Spleen (tissue), 11 donors: ENCODE data around the gene CITED2. TPM values are rescaled to one million over a fixed set of nuclear protein-coding genes. Genes with fewer than 3 reads are reported as not detected.

ENCODE experiments used
- DNase-seq: peaks from one replicate; pipeline ENCODE4 v3.0.0-alpha.2; 2020
- H3K27ac ChIP-seq, 8 donors: fragments of 200-600 bp; sonication (generic) in 7 of 8; 1 replicate in 4 of 8; 2 replicates in 4 of 8; pipeline versions ENCODE4 v1.5.0 to v1.8.0; 2016 to 2021; ENCODE audit warnings: inconsistent platforms in 4 of 8, mild to moderate bottlenecking in 4 of 8, moderate library complexity in 1 of 8
- H3K27me3 ChIP-seq, 7 donors: fragments of 200-600 bp; sonication (generic) in 6 of 7; replicated peaks in 1 of 7; 1 replicate in 4 of 7; 2 replicates in 3 of 7; pipeline versions ENCODE4 v1.5.0 to v1.8.0; 2016 to 2021; ENCODE audit warnings: inconsistent platforms in 3 of 7, mild to moderate bottlenecking in 1 of 7
- H3K36me3 ChIP-seq, 6 donors: fragments of 200-600 bp; sonication (generic) in 5 of 6; 1 replicate in 4 of 6; 2 replicates in 2 of 6; pipeline versions ENCODE4 v1.5.0 to v1.8.0; 2016 to 2021; ENCODE audit warnings: inconsistent platforms in 2 of 6
- H3K4me1 ChIP-seq, 6 donors: fragments of 200-600 bp; sonication (generic) in 5 of 6; 1 replicate in 3 of 6; 2 replicates in 3 of 6; pipeline versions ENCODE4 v1.5.0 to v1.8.0; 2016 to 2021; ENCODE audit warnings: inconsistent platforms in 3 of 6
- H3K4me3 ChIP-seq, 8 donors: fragments of 200-600 bp; sonication (generic) in 7 of 8; 1 replicate in 4 of 8; 2 replicates in 4 of 8; pipeline versions ENCODE4 v1.5.0 to v1.8.0; 2016 to 2021; ENCODE audit warnings: inconsistent platforms in 4 of 8, mild to moderate bottlenecking in 4 of 8, moderate library complexity in 2 of 8
- H3K9me3 ChIP-seq, 8 donors: fragments of 200-600 bp; sonication (generic) in 7 of 8; 1 replicate in 4 of 8; 2 replicates in 4 of 8; pipeline versions ENCODE4 v1.5.0 to v1.8.0; 2016 to 2021; ENCODE audit warnings: inconsistent platforms in 4 of 8
- POLR2A ChIP-seq, 3 donors: fragments of 450-650 bp; IDR thresholded peaks; one replicate each; pipeline ENCODE4 v1.5.1; 2017; ENCODE audit warnings: antibody characterized with exemption in 3 of 3, mild to moderate bottlenecking in 1 of 3
- POLR2AphosphoS5 ChIP-seq, 3 donors: sonication (generic); formaldehyde crosslinking; IDR thresholded peaks; one replicate each; pipeline ENCODE4 v1.5.1; 2017; ENCODE audit warnings: antibody characterized with exemption in 3 of 3
- WGBS, 5 donors: extraction: QIAGEN DNeasy Blood & Tissue Kit in 3 of 5; methylation state at CpG; one replicate each; pipeline versions ENCODE4 v1.1.5 to v1.1.7; 2013 to 2018; 5-methylcytosine and 5-hydroxymethylcytosine counted together
- intact Hi-C: fragments of 100-400 bp; cut with DNase I; formaldehyde crosslinking; loops from one replicate; pipeline ENCODE4 v1.15.0; 2023; ENCODE audit warnings: low total_unique reads
- polyA plus RNA-seq, 3 donors: library from polyadenylated mRNA; stranded (reverse); fragments of 200-250 nt; gene quantifications; one replicate each; pipeline ENCODE4 v1.2.1, GENCODE V29; 2013
- total RNA-seq, 7 donors: library from RNA; depleted of rRNA in 3 of 7; stranded (reverse); fragments of >200 nt in 3 of 7; fragmentation: NEBNext Ultra II Directional in 4 of 7; extraction: Animal tissue kit (Norgen Biotek cat#: 25700) in 4 of 7; gene quantifications; one replicate each; pipeline versions ENCODE4 v1.1.0 to v1.2.1, GENCODE V29; 2016 to 2021
- TF ChIP-seq, protein P1 (sequence below), 11 experiments: fragments of 200-600 bp in 7 of 11; fragments of 450-650 bp in 4 of 11; sonication (generic) in 4 of 11; IDR thresholded peaks in 8 of 11; conservative IDR thresholded peaks in 3 of 11; 1 replicate in 7 of 11; 2 replicates in 4 of 11; pipeline versions ENCODE4 v1.4.0 to v1.8.0; 2016 to 2021; ENCODE audit warnings: antibody characterized with exemption in 11 of 11, inconsistent platforms in 4 of 11, mild to moderate bottlenecking in 1 of 11
- donor health status: healthy with polysubstance abuse.
- donor health status: DM: no; HTN: no; CAD: no; lungs with moderate emphysema.
- donor health status: DM: no; HTN: no; CAD: no.
- donor health status: Bipolar disorder and iron deficiency.
- donor health status: healthy.
- donor health status: DM: no; HTN: no; CAD: no.
- donor health status: DM: yes; HTN: yes; CAD: no.

Gene CITED2
- total and polyA plus RNA-seq, 10 donors, result 12.9 to 213 (median 145) TPM

DNA sequence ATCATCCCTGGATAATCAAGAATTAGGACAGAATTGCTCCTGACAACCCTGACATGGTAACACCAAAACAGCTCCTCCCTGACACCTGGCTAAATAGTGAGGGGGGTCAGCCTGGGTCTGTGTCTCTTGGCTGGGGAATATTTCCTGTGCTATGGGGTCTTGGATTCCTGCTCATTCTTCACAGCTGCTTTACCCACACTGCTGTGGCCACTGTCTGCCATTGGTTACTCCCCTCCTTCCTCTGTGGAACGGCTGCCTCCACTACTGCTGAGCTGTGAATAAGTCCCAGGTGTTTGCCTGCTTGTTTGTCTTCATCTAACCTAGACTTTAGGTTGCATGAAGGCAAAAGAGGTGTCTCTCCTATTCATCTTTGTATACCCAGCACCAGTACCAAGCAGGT lies 48.8 kb downstream of the CITED2 start:
- WGBS, 5 donors, result 14 to 33% (median 20%) methylated on average over 1 of the region's 1 CpG
- peaks cover 18 to 46% (median 36%) of the 10 kb centered on the region in 6 donors for H3K4me1 ChIP-seq
- no peak overlapping the region for H3K4me3 ChIP-seq
- peak overlapping the region in 7 of 8 donors; percentile 2 to 93 (median 88) for H3K27ac ChIP-seq
- intact Hi-C loops, result no loop called here
- DNase-seq, result no peak
- TF ChIP-seq, protein P1, sequence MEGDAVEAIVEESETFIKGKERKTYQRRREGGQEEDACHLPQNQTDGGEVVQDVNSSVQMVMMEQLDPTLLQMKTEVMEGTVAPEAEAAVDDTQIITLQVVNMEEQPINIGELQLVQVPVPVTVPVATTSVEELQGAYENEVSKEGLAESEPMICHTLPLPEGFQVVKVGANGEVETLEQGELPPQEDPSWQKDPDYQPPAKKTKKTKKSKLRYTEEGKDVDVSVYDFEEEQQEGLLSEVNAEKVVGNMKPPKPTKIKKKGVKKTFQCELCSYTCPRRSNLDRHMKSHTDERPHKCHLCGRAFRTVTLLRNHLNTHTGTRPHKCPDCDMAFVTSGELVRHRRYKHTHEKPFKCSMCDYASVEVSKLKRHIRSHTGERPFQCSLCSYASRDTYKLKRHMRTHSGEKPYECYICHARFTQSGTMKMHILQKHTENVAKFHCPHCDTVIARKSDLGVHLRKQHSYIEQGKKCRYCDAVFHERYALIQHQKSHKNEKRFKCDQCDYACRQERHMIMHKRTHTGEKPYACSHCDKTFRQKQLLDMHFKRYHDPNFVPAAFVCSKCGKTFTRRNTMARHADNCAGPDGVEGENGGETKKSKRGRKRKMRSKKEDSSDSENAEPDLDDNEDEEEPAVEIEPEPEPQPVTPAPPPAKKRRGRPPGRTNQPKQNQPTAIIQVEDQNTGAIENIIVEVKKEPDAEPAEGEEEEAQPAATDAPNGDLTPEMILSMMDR (IDR thresholded peaks at IDR 0.05 in 8 of 11, conservative IDR thresholded peaks at IDR 0.05 in 3 of 11), result no peak
- TF ChIP-seq POLR2AphosphoS5 (IDR thresholded peaks at IDR 0.05) (no peak), POLR2A (IDR thresholded peaks at IDR 0.05) (no peak)
- no peaks in the 10 kb centered on the region for H3K36me3 ChIP-seq
- H3K27me3 ChIP-seq, result no peaks in the 10 kb centered on the region
- H3K9me3 ChIP-seq, result peaks cover 0 to 6% (median 0%) of the 10 kb centered on the region in 8 donors

DNA sequence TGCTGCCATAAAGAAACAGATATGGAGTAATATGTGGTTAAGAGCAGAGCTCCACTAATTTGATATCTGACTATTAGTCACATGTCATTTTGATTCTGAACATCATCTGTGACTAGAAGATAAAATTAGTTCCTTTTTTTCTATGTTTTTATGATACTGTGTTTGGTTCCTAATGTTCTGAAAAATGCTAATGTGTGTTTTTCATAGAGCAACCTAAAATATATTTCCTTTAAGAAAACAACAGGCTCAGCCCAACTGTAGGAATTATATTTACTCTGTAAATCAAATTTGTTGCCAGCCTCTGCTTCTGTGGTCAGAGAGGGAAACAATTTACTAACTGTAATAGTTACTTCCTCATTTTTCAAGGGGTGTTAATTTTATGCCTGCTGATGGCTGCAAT lies 49.3 kb downstream of the CITED2 start:
- intact Hi-C loops, result no loop called here
- peaks cover 0 to 6% (median 0%) of the 10 kb centered on the region in 8 donors for H3K9me3 ChIP-seq
- no peak for DNase-seq
- TF ChIP-seq POLR2A (IDR thresholded peaks at IDR 0.05) (no peak), POLR2AphosphoS5 (IDR thresholded peaks at IDR 0.05) (no peak)
- TF ChIP-seq, protein P1 (IDR thresholded peaks at IDR 0.05 in 8 of 11, conservative IDR thresholded peaks at IDR 0.05 in 3 of 11), result no peak
- H3K36me3 ChIP-seq, result no peaks in the 10 kb centered on the region
- no peaks in the 10 kb centered on the region for H3K27me3 ChIP-seq
- peak overlapping the region in 1 of 8 donors; percentile 72 for H3K4me3 ChIP-seq
- peak overlapping the region; percentile 15 to 93 (median 88) for H3K27ac ChIP-seq
- peaks cover 18 to 46% (median 36%) of the 10 kb centered on the region in 6 donors for H3K4me1 ChIP-seq

DNA sequence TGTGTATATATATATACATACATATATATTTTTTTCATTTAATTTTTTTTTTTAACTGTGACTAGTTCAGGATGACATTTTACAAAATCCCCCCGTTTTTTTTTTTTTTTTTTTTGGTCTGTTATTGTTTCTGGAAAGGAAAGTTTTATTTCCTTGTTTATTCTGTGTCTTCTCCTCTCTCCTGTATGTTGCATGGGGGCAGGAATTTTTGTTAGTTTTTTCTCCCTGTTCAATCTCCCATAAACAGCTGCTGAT lies 50.2 kb downstream of the CITED2 start:
- intact Hi-C loops, result no loop called here
- H3K4me3 ChIP-seq, result peak overlapping the region in 6 of 8 donors; percentile 20 to 72 (median 40)
- peak overlapping the region; percentile 6 to 93 (median 88) for H3K27ac ChIP-seq
- H3K27me3 ChIP-seq, result no peaks in the 10 kb centered on the region
- 0 to 18% (median 7%) methylated on average over 1 of the region's 1 CpG for WGBS, 5 donors
- DNase-seq, result no peak
- H3K4me1 ChIP-seq, result peaks cover 18 to 46% (median 36%) of the 10 kb centered on the region in 6 donors
- no peaks in the 10 kb centered on the region for H3K36me3 ChIP-seq
- TF ChIP-seq POLR2A (IDR thresholded peaks at IDR 0.05) (no peak), POLR2AphosphoS5 (IDR thresholded peaks at IDR 0.05) (no peak)
- TF ChIP-seq, protein P1 (IDR thresholded peaks at IDR 0.05 in 8 of 11, conservative IDR thresholded peaks at IDR 0.05 in 3 of 11), result no peak
- peaks cover 0 to 5% (median 0%) of the 10 kb centered on the region in 8 donors for H3K9me3 ChIP-seq

DNA sequence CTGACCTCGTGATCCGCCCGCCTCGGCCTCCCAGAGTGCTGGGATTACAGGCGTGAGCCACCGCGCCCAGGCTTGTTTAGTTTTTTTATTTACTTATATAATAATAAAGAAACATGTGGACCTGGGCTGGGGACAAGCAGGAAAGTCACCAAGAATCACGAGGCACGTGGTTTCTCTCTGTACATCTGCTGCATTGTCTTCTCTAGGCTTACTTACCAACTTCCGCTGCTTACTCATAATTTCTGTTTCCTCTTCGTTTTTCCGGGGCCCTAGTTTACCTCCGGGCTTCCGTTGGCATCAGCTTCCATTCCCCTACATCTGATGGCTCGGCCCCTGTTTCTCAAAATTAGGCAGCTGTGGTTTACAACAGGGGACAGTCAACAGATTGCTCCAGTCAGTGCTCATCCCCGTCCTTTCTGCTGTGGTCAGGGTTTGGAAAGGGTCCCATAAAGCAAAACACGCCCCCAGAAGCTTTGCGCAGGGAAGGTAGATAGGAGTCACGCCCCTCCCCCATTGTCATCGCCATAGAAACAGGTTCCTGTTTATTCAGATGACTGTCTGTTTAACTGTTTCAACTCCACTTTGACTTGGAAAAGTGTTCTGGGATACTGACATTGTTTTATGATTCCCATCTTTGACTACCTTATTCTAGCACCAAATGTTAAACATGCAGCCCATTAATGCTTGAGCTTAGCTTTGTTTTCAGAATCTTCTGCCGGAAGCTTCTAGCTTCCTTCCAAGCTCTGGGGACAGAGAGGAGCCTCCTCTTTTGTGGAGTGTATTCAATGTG lies 50.7 kb downstream of the CITED2 start:
- H3K27me3 ChIP-seq, result no peaks in the 10 kb centered on the region
- peak overlapping the region; percentile 2 to 72 (median 34) for H3K4me3 ChIP-seq
- intact Hi-C loops, result no loop called here
- no peaks in the 10 kb centered on the region for H3K9me3 ChIP-seq
- H3K4me1 ChIP-seq, result peaks cover 18 to 46% (median 36%) of the 10 kb centered on the region in 6 donors
- peak; percentile 89 for DNase-seq
- TF ChIP-seq POLR2A (IDR thresholded peaks at IDR 0.05), result no peak
- TF ChIP-seq POLR2AphosphoS5 (IDR thresholded peaks at IDR 0.05), result peak in 2 of 3 donors; percentile 35 to 79
- TF ChIP-seq, protein P1 (IDR thresholded peaks at IDR 0.05 in 8 of 11, conservative IDR thresholded peaks at IDR 0.05 in 3 of 11), result no peak
- H3K27ac ChIP-seq, result peak overlapping the region; percentile 55 to 93 (median 88)
- H3K36me3 ChIP-seq, result no peaks in the 10 kb centered on the region
- WGBS, 5 donors, result 30 to 35% (median 31%) methylated on average over 21 of the region's 21 CpGs
